ENCODE data around the gene RAB20. TPM values are rescaled to one million over a fixed set of nuclear protein-coding genes. Genes with fewer than 3 reads are reported as not detected.

Gene RAB20
- total RNA-seq, 1 experiment from 2014 or later = 12.3 TPM

GRCh38 chr13:110572778-110573118, 11.2 kb upstream of the RAB20 start:
- no peaks in the 10 kb centered on the region for H4K20me1 ChIP-seq (ENCODE audit: control insufficient read depth, insufficient read depth, insufficient read length)

More at GRCh38 chr13:110572778-110573118, 11.2 kb upstream of the RAB20 start:
- no CpG with 5 or more reads among the region's 2 CpGs for WGBS (ENCODE audit: extremely low coverage, insufficient read length, low lambda C conversion rate)
- Histone ChIP-seq H3K23ac (ENCODE audit: insufficient read length, low read depth, low read length) (no peak overlapping the region), H2AFZ (ENCODE audit: low read length) (no peak overlapping the region), H2BK15ac (ENCODE audit: low read depth, low read length) (no peak overlapping the region), H2BK120ac (ENCODE audit: low read depth, low read length, poor library complexity, severe bottlenecking) (no peak overlapping the region), H3K4me2 (ENCODE audit: insufficient read depth, insufficient read length, low read length) (no peak overlapping the region), H3K4me1 (ENCODE audit: insufficient read depth, low read length) (no peaks in the 10 kb centered on the region), H3K27ac (ENCODE audit: insufficient read length, low read depth, low read length) (no peak overlapping the region), H3K14ac (ENCODE audit: insufficient read depth, low read length) (no peak overlapping the region), H4K8ac (replicated peaks; ENCODE audit: insufficient read length, low read depth, low read length) (no peak overlapping the region), H3K79me2 (ENCODE audit: insufficient read depth, low read length) (no peaks in the 10 kb centered on the region), H3K4ac (ENCODE audit: low read depth, low read length) (no peak overlapping the region), H3K23me2 (ENCODE audit: insufficient read length, low read depth, low read length, poor library complexity, severe bottlenecking) (no peaks in the 10 kb centered on the region), H2BK12ac (ENCODE audit: insufficient read length, low read depth, low read length) (no peak overlapping the region), H3K9me3 (ENCODE audit: control insufficient read depth, low read depth, low read length) (no peaks in the 10 kb centered on the region), H2BK5ac (ENCODE audit: insufficient read length, low read length) (no peak overlapping the region), H4K5ac (ENCODE audit: insufficient read length, low read depth, low read length) (no peak overlapping the region), H3K79me1 (ENCODE audit: insufficient read depth, low read depth, low read length, poor library complexity, severe bottlenecking) (no peaks in the 10 kb centered on the region), H2BK20ac (ENCODE audit: low read depth, low read length, poor library complexity, severe bottlenecking) (no peak overlapping the region), H3K56ac (ENCODE audit: insufficient read length, low read depth, low read length) (no peak overlapping the region), H3K9ac (ENCODE audit: extremely low read depth, insufficient read length, low read length) (no peak overlapping the region), H3K27me3 (ENCODE audit: insufficient read depth, low read length) (no peaks in the 10 kb centered on the region), H3K18ac (ENCODE audit: insufficient read length, low read depth, low read length) (no peak overlapping the region), H3T11ph (ENCODE audit: low read length) (no peak overlapping the region), H4K91ac (ENCODE audit: insufficient read length, low read depth, low read length) (no peak overlapping the region), H2AK5ac (ENCODE audit: insufficient read length, low read length) (no peak overlapping the region)
- Mint-ChIP-seq H3K36me3 (ENCODE audit: insufficient read depth in 1 of 3, low read depth in 3 of 3) (no peaks in the 10 kb centered on the region), H3K9me3 (no peaks in the 10 kb centered on the region), H3K4me3 (no peak overlapping the region), H3K27me3 (ENCODE audit: low read depth) (peaks cover 14% of the 10 kb centered on the region), H3K4me1 (peaks cover 19 to 27% of the 10 kb centered on the region in 2 experiments), H3K27ac (no peak overlapping the region)
- DNase-seq = no peak
- no peak for TF ChIP-seq CTCF (conservative IDR thresholded peaks at IDR 0.05)
